Esophagus squamous epithelium (tissue), 5 donors: Measurements from ENCODE around the gene SLC7A6. TPM values are rescaled to one million over a fixed set of nuclear protein-coding genes. Genes with fewer than 3 reads are reported as not detected.
"Not testable (repeated sequence)": the region's sequence is repeated elsewhere in the genome, so short reads cannot be mapped to it uniquely, and the experiment has no call there.

Source experiments
- DNase-seq: peaks from one replicate; lab custom pipeline; 2025; lab: John Stamatoyannopoulos, UW
- H3K27ac ChIP-seq, 4 donors: fragments of 200-600 bp; sonication (generic); one replicate each; pipeline ENCODE4 v1.5.1; 2016 to 2019; ENCODE audit warnings: mild to moderate bottlenecking in 1 of 4
- H3K27me3 ChIP-seq, 4 donors: fragments of 200-600 bp; sonication (generic); 1 replicate in 3 of 4; 2 replicates in 1 of 4; pipeline versions ENCODE4 v1.5.1 to v1.6.0; 2017 to 2021; ENCODE audit warnings: antibody characterized with exemption in 1 of 4
- H3K36me3 ChIP-seq, 3 donors: fragments of 200-600 bp; sonication (generic); one replicate each; pipeline ENCODE4 v1.5.1; 2016 to 2019
- H3K4me1 ChIP-seq, 3 donors: fragments of 200-600 bp; sonication (generic); one replicate each; pipeline ENCODE4 v1.5.1; 2017 to 2019
- H3K4me3 ChIP-seq, 4 donors: fragments of 200-600 bp; sonication (generic); 1 replicate in 3 of 4; 2 replicates in 1 of 4; pipeline ENCODE4 v1.5.1; 2016 to 2019; ENCODE audit warnings: mild to moderate bottlenecking in 2 of 4, moderate library complexity in 1 of 4
- H3K9me3 ChIP-seq, 3 donors: fragments of 200-600 bp; sonication (generic); one replicate each; pipeline ENCODE4 v1.5.1; 2016 to 2019
- POLR2A ChIP-seq, 4 donors: fragments of 450-650 bp; IDR thresholded peaks; one replicate each; pipeline ENCODE4 v1.6.1; 2017; ENCODE audit warnings: antibody characterized with exemption in 4 of 4, mild to moderate bottlenecking in 4 of 4, moderate library complexity in 3 of 4
- WGBS, 2 donors: methylation state at CpG; one replicate each; pipeline ENCODE4 v1.1.5; 2018; 5-methylcytosine and 5-hydroxymethylcytosine counted together
- intact Hi-C: fragments of 100-400 bp; cut with DNase I; formaldehyde crosslinking; loops from one replicate; pipeline ENCODE4 v1.15.0; 2022
- total RNA-seq, 4 donors: library from RNA; depleted of rRNA; stranded (reverse); fragments of >200 nt; gene quantifications; one replicate each; pipeline ENCODE4 v1.1.0, GENCODE V29; 2016
- TF ChIP-seq, protein P1 (sequence below), 6 experiments: fragments of 450-650 bp in 4 of 6; fragments of 200-600 bp in 2 of 6; sonication (generic) in 2 of 6; IDR thresholded peaks; one replicate each; pipeline ENCODE4 v1.5.1; 2016 to 2019; ENCODE audit warnings: antibody characterized with exemption in 6 of 6, mild to moderate bottlenecking in 4 of 6, moderate library complexity in 4 of 6
- donor health status: DM: yes; HTN: yes; CAD: no.

Gene SLC7A6
- total RNA-seq, 4 donors from 2014 or later = 5.7 to 28.2 (median 7.9) TPM

DNA sequence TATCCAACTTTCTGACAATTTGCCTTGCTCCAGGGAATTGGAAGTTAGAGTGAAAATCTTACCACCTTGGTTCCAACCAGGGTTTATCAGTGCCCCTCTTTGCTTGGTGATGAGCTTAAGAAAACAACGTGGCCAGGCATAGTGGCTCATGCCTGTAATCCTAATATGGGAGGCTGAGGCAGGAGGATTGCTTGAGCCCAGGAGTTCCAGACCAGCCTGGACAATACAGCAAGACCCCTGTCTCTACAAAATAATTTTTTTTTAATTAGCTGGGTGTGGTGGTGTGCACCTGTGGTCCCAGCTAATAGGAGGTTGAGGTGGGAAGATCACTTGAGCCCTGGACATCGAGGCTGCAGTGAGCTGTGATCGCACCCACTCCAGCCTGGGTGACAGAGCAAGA, 21.4 kb downstream of the SLC7A6 start:
- TF ChIP-seq POLR2A (IDR thresholded peaks at IDR 0.05) = no peak
- TF ChIP-seq, protein P1, sequence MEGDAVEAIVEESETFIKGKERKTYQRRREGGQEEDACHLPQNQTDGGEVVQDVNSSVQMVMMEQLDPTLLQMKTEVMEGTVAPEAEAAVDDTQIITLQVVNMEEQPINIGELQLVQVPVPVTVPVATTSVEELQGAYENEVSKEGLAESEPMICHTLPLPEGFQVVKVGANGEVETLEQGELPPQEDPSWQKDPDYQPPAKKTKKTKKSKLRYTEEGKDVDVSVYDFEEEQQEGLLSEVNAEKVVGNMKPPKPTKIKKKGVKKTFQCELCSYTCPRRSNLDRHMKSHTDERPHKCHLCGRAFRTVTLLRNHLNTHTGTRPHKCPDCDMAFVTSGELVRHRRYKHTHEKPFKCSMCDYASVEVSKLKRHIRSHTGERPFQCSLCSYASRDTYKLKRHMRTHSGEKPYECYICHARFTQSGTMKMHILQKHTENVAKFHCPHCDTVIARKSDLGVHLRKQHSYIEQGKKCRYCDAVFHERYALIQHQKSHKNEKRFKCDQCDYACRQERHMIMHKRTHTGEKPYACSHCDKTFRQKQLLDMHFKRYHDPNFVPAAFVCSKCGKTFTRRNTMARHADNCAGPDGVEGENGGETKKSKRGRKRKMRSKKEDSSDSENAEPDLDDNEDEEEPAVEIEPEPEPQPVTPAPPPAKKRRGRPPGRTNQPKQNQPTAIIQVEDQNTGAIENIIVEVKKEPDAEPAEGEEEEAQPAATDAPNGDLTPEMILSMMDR (IDR thresholded peaks at IDR 0.05) = no peak
- no peaks in the 10 kb centered on the region for H3K9me3 ChIP-seq
- DNase-seq = no peak
- H3K4me3 ChIP-seq = no peak overlapping the region
- H3K27ac ChIP-seq = peak overlapping the region in 3 of 4 donors; percentile 53 to 79 (median 73)
- no peaks in the 10 kb centered on the region for H3K27me3 ChIP-seq
- intact Hi-C loops = no loop called here
- 81 to 95% methylated on average over 2 to 3 of the region's 3 CpGs for WGBS, 2 donors
- H3K36me3 ChIP-seq = peaks cover 0 to 39% (median 4%) of the 10 kb centered on the region in 3 donors
- H3K4me1 ChIP-seq = peaks cover 9 to 97% (median 51%) of the 10 kb centered on the region in 3 donors

DNA sequence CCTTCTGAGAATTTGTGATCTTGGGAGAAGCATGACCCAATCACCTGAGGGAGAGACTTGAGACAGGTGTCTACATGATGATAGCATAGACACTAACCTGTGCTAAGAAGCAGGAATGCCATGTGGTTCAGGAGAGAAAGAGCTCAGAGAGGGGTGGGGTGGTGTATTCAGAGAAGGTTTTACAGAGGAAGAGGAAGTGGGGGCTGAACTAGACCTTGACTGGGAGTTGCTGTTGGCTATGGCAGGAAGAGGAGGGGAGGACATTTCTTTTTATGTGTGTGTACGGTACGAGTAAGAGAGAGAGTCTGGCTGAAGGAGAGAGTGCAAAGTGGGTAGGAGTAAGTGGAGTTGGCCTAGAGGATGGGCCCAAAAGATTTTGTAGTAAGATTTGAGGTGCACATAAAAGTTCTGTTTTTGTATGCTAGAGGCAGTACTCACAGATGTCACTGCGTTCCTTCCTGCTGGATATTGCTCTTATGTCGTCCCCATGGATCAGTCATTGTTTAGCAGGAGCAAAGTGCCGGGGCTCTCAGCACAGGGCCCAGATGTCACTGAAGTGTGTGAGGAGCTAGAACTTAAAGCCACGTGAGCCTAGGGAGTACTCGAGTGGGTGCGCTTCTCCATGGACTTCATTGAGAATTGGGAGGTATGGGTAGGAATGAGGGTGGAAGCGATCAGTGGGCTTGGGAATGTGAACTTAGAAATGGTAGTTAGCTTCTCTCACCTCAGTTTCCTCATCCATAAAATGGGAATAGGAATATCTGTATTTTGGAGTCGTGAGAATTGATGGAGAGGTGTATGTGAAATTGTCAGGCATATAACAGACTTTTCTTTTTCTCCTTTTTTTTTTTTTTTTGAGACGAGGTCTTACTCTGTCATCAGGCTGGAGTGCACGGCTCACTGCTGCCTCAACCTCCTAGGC, 22.1 kb downstream of the SLC7A6 start:
- Histone ChIP-seq H3K27me3 (no peaks in the 10 kb centered on the region), H3K4me1 (peaks cover 9 to 91% (median 52%) of the 10 kb centered on the region in 3 donors), H3K27ac (peak overlapping the region in 3 of 4 donors; percentile 55 to 73 (median 70)), H3K9me3 (no peaks in the 10 kb centered on the region), H3K4me3 (no peak overlapping the region), H3K36me3 (peaks cover 0 to 42% (median 11%) of the 10 kb centered on the region in 3 donors)
- WGBS, 2 donors = 74 to 75% methylated on average over 11 of the region's 12 CpGs
- no peak for DNase-seq
- no peak for TF ChIP-seq POLR2A (IDR thresholded peaks at IDR 0.05)
- TF ChIP-seq, protein P1 (IDR thresholded peaks at IDR 0.05) = no peak
- intact Hi-C loops = no loop called here

DNA sequence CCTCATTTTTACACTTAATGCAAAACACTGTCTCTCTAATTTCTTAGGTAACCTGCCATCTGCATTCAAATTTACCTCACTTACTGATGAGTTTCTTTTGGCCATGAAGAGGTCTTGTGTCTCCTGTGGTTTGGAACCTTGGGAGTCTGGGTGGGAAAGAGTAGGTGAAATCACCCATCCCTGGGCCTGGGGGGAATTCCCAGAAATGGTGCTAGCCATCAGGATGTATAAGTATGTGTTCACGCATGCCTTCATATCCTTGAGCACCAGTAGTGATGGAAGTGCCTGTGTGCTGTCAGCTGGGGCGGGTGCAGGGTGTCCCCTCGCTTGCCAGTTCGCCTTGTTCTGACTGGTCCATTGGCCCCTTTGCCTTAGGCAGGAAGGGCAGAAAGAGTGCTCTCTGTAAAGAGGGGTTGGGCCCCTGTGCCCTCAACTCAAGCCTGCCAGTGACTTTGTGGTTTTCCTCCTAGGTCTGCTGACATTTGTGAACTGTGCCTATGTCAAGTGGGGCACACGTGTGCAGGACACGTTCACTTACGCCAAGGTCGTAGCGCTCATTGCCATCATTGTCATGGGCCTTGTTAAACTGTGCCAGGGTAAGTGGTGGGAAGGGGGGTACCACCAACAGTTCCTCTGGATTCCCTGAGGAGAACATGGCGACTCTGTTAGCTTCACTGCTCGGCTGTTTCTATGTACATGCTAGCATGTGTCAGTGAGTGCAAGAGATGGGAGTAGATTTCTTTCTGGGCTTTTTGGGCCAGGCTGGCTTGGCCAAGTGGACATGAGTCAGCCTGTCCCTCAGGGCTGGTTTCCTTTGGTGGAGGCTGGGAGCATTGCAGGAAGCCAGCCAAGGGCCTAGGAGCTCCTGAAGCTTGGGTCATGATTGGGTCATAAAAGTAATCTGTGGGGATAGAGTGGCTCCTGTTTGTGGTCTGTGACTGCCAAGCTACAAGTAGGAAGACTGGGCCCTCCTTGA, 23.2 kb downstream of the SLC7A6 start:
- no peak for TF ChIP-seq POLR2A (IDR thresholded peaks at IDR 0.05)
- TF ChIP-seq, protein P1 (IDR thresholded peaks at IDR 0.05) = peak in 1 of 6 experiments; percentile 31
- DNase-seq = no peak
- peaks cover 6 to 47% (median 11%) of the 10 kb centered on the region in 3 donors for H3K36me3 ChIP-seq
- H3K4me3 ChIP-seq = no peak overlapping the region
- 73 to 74% methylated on average over 4 to 7 of the region's 11 CpGs for WGBS, 2 donors
- H3K27ac ChIP-seq = peak overlapping the region; percentile 18 to 86 (median 64)
- peaks cover 9 to 79% (median 48%) of the 10 kb centered on the region in 3 donors for H3K4me1 ChIP-seq
- H3K9me3 ChIP-seq = no peaks in the 10 kb centered on the region
- no peaks in the 10 kb centered on the region for H3K27me3 ChIP-seq
- intact Hi-C loops = no loop called here

DNA sequence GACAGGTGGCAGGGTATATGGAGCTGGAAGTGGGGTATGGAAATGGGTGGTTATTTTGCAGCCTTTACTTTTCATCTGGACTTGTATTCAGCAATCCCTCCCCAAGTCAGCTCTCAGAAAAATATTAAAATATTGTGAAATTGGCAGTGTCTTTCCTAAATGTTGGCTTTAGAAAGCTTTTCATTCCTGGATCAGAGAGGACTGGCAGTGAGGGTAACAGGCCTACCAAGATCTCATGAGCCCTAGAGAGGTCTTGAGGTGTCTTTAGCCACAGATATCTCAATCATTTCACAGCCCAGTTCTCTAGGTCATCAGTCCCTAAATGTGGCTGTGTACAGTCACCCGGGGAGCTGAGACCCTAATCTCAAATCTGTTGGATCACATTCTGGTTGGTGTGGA, 23.9 kb downstream of the SLC7A6 start:
- peaks cover 9 to 73% (median 48%) of the 10 kb centered on the region in 3 donors for H3K4me1 ChIP-seq
- H3K4me3 ChIP-seq = no peak overlapping the region

DNA sequence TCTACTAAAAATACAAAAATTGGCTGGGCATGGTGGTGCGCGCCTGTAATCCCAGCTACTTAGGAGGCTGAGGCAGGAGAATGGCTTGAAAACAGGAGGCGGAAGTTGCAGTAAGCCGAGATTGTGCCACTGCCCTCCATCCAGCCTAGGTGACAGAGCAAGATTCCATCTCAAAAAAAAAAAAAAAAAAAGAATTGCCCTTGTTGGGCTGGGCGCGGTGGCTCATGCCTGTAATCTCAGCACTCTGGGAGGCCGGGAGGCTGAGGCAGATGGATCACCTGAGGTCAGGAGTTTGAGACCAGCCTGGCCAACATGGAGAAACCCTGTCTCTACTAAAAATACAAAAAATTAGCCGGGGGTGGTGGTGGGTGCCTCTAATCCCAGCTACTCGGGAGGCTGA, 24.5 kb downstream of the SLC7A6 start:
- H3K4me3 ChIP-seq, H3K9me3 ChIP-seq, DNase-seq, H3K27me3 ChIP-seq, intact Hi-C loops: not testable (repeated sequence)
- H3K27ac ChIP-seq = peak overlapping the region in 3 of 4 donors; percentile 55 to 86 (median 73)
- peaks cover 6 to 56% (median 11%) of the 10 kb centered on the region in 3 donors for H3K36me3 ChIP-seq
- WGBS, 2 donors = 75 to 85% methylated on average over 5 to 8 of the region's 9 CpGs
- H3K4me1 ChIP-seq = peaks cover 9 to 67% (median 48%) of the 10 kb centered on the region in 3 donors

More for the DNA sequence above, 23.9 kb downstream of the SLC7A6 start:
- H3K27me3 ChIP-seq = no peaks in the 10 kb centered on the region
- peaks cover 6 to 51% (median 11%) of the 10 kb centered on the region in 3 donors for H3K36me3 ChIP-seq
- H3K9me3 ChIP-seq = no peaks in the 10 kb centered on the region
- DNase-seq = no peak
- intact Hi-C loops = no loop called here
- TF ChIP-seq POLR2A (IDR thresholded peaks at IDR 0.05) = no peak
- TF ChIP-seq, protein P1 (IDR thresholded peaks at IDR 0.05) = no peak
- 100% methylated on average over 1 of the region's 1 CpG; no CpG with 5 or more reads in 1 of the 2 donors for WGBS, 2 donors
- peak overlapping the region in 3 of 4 donors; percentile 55 to 86 (median 73) for H3K27ac ChIP-seq
